Measurements from ENCODE around the gene HSPG2.

The HSPG2 gene

GRCh38 chr1:21931171-21932093 is 5.7 kb downstream of the HSPG2 start:
- TF ChIP-seq CTCF (IDR thresholded peaks at IDR 0.05; ENCODE audit: extremely low read depth, insufficient read depth, missing control alignments), result no peak
- in situ Hi-C loops (cut with MboI; ENCODE audit: low pct_unique_long_range_greater_than_20kb, low sequenced_read_pairs, unreplicated experiment), result no loop called here
- no peak for DNase-seq (ENCODE audit: low spot score)

DNA sequence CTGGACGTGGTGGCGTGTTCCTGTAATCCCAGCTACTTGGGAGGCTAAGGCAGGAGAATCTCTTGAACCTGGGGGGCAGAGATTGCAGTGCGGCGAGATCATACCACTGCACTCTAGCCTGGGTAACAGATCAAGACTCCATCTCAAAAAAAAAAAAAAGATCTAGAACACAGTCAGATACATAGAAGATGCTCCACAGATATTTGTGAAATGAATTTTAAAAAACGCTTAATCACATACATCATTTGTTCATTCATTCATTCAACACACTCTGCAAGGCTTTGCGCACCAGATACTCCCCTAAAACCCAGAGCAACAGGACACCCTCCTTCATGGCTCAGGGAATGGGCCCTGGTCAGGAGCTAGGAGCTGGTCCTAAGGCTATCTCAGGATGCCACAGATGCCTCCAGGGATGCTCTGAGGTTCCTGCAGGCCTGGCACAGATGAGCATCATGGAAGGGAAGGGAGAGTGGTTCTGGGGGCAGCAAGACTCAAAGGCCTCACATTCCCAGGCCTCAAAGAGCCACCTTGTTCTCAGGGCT is 6.4 kb downstream of the HSPG2 start:
- in situ Hi-C loops (cut with MboI; ENCODE audit: low pct_unique_long_range_greater_than_20kb, low sequenced_read_pairs, unreplicated experiment), result no loop called here
- no peak for DNase-seq (ENCODE audit: low spot score)
- no peak for TF ChIP-seq CTCF (IDR thresholded peaks at IDR 0.05; ENCODE audit: extremely low read depth, insufficient read depth, missing control alignments)

- no peak for DNase-seq (ENCODE audit: low spot score)
- in situ Hi-C loops (cut with MboI; ENCODE audit: low pct_unique_long_range_greater_than_20kb, low sequenced_read_pairs, unreplicated experiment), result no loop called here
- no peak for TF ChIP-seq CTCF (IDR thresholded peaks at IDR 0.05; ENCODE audit: extremely low read depth, insufficient read depth, missing control alignments)
These were observed 7.0 kb downstream of the HSPG2 start for GRCh38 chr1:21930080-21930571.

GRCh38 chr1:21927533-21928237 is 9.4 kb downstream of the HSPG2 start:
- TF ChIP-seq CTCF (IDR thresholded peaks at IDR 0.05; ENCODE audit: extremely low read depth, insufficient read depth, missing control alignments), result no peak
- in situ Hi-C loops (cut with MboI; ENCODE audit: low pct_unique_long_range_greater_than_20kb, low sequenced_read_pairs, unreplicated experiment), result no loop called here
- no peak for DNase-seq (ENCODE audit: low spot score)

- in situ Hi-C loops (cut with MboI; ENCODE audit: low pct_unique_long_range_greater_than_20kb, low sequenced_read_pairs, unreplicated experiment), result no loop called here
- no peak for TF ChIP-seq CTCF (IDR thresholded peaks at IDR 0.05; ENCODE audit: extremely low read depth, insufficient read depth, missing control alignments)
- no peak for DNase-seq (ENCODE audit: low spot score)
These were observed 10.1 kb downstream of the HSPG2 start for GRCh38 chr1:21926814-21927532.

DNA sequence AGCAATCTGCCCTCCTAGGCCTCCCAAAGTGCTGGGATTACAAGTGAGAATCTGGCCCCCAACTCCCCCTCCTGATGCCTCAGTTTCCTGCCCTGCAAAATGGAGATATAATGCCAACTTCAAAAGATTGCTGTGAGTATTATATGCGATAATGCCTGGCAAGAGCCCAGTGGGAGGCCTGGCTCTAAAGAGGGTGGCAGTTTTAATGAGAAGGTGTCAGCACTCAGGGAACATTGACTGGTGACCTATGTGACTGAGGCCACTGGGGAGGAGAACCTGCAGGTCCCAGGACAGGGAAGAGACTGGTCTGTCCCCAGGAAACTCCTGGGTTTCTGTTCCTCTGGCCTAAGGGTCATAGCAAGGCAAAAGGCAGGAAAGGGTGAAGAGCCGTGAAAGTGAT is 11.0 kb downstream of the HSPG2 start:
- TF ChIP-seq CTCF (IDR thresholded peaks at IDR 0.05; ENCODE audit: extremely low read depth, insufficient read depth, missing control alignments), result no peak
- in situ Hi-C loops (cut with MboI; ENCODE audit: low pct_unique_long_range_greater_than_20kb, low sequenced_read_pairs, unreplicated experiment), result no loop called here
- no peak for DNase-seq (ENCODE audit: low spot score)

Data from GM13977 (cell line).